Esophagus (tissue), 2 donors: ENCODE results near the gene C16orf74. TPM values are rescaled to one million over a fixed set of nuclear protein-coding genes. Genes with fewer than 3 reads are reported as not detected.

ENCODE experiments used
- H3K27ac ChIP-seq, 2 donors: one replicate each; pipeline ENCODE4 v1.5.1; 2013; ENCODE audit warnings: low read depth in 2 of 2, mild to moderate bottlenecking in 2 of 2, inconsistent platforms in 1 of 2, low read length in 1 of 2, moderate library complexity in 1 of 2
- H3K27me3 ChIP-seq, 2 donors: one replicate each; pipeline ENCODE4 v1.6.1; 2013; ENCODE audit warnings: low read length in 2 of 2, control low read depth in 1 of 2, mild to moderate bottlenecking in 1 of 2; ENCODE audit not compliant: insufficient read depth in 2 of 2, control insufficient read depth in 1 of 2
- H3K36me3 ChIP-seq, 2 donors: one replicate each; pipeline ENCODE4 v1.6.1; 2013; ENCODE audit warnings: low read length in 1 of 2; ENCODE audit not compliant: control insufficient read depth in 2 of 2, insufficient read depth in 2 of 2
- H3K4me1 ChIP-seq, 2 donors: one replicate each; pipeline ENCODE4 v1.6.1; 2013; ENCODE audit warnings: low read length in 1 of 2; ENCODE audit not compliant: control insufficient read depth in 2 of 2, insufficient read depth in 2 of 2
- H3K4me3 ChIP-seq, 2 donors: one replicate each; pipeline ENCODE4 v1.5.1; 2013; ENCODE audit warnings: low read length in 2 of 2, mild to moderate bottlenecking in 2 of 2, low read depth in 1 of 2, moderate library complexity in 1 of 2
- H3K9me3 ChIP-seq, 2 donors: one replicate each; pipeline ENCODE4 v1.6.1; 2013; ENCODE audit warnings: mild to moderate bottlenecking in 2 of 2, low read depth in 1 of 2, low read length in 1 of 2, moderate library complexity in 1 of 2; ENCODE audit not compliant: control insufficient read depth in 2 of 2, insufficient read depth in 1 of 2
- WGBS, 2 donors: extraction: QIAGEN DNeasy Blood & Tissue Kit; methylation state at CpG; one replicate each; pipeline ENCODE4 v1.1.7; 2013; 5-methylcytosine and 5-hydroxymethylcytosine counted together
- polyA plus RNA-seq, 2 donors: library from polyadenylated mRNA; stranded (reverse); fragments of 200-250 nt; gene quantifications; one replicate each; pipeline ENCODE4 v1.2.3, GENCODE V29; 2013
- donor health status: healthy with polysubstance abuse.
- donor health status: Bipolar disorder and iron deficiency.

C16orf74 gene
- polyA plus RNA-seq, 2 donors: 9.7 to 19.0 TPM

DNA sequence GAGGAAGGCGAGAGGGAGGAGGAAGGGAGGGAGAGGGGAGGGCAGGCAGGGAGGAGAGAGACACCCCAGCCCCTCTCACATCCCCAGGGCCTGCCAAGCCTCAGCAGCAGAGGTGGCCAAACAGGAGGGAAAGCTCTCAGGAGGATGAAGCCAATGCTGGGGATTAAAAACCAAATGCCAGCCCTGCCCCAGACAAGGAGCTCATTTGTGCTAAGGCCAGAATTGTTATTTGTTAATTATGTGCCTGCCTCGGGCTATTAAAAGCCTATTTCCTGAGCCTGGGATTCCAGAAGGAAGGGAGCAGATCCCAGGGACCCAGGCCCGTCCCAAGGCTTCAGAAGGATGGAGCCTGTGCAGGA, 34.2 kb downstream of the C16orf74 start:
- Histone ChIP-seq H3K9me3 (peaks cover 0 to 5% of the 10 kb centered on the region in 2 donors), H3K36me3 (no peaks in the 10 kb centered on the region), H3K27me3 (no peaks in the 10 kb centered on the region), H3K4me3 (no peak overlapping the region), H3K27ac (no peak overlapping the region), H3K4me1 (peaks cover 8 to 23% of the 10 kb centered on the region in 2 donors)
- 37 to 40% methylated on average over 3 of the region's 3 CpGs for WGBS, 2 donors

DNA sequence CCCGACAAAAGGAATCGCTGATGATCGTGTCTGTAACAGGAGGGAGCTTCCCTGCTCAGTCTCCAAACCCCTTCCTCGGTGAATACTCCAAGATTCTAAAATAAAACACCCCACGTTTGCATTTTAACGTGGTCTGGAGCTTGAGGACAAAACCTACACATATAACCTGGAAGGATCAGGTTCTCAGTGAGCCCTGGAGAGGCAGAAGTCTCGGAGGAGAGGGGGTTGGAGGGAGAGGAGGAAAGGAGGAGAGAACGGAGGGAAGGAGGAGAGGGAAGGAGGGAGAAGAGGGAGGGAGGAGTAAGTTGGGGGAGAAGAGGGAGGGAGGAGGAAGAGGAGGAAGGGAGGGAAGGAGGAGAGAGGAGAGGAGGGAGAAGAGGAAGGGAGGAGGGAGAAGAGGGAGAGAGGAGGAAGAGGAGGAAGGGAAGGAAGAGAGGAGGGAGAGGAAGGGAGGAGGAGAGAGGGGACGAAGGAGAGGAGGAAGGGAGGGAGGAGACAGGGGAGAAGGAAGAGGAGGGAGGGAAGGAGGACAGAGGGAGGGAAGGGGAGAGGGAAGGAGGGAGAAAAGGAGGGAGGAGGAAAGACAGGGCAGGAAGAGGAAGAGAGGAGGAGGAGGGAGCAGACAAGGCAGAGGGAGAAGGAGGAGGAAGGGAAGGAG, 34.7 kb downstream of the C16orf74 start:
- Histone ChIP-seq H3K36me3 (no peaks in the 10 kb centered on the region), H3K4me1 (peaks cover 8 to 23% of the 10 kb centered on the region in 2 donors), H3K27ac (no peak overlapping the region), H3K9me3 (peaks cover 0 to 6% of the 10 kb centered on the region in 2 donors), H3K27me3 (no peaks in the 10 kb centered on the region), H3K4me3 (no peak overlapping the region)
- 18 to 27% methylated on average over 9 of the region's 9 CpGs for WGBS, 2 donors

GRCh38 chr16:85715169-85716021, 35.5 kb downstream of the C16orf74 start:
- Histone ChIP-seq H3K27me3 (no peaks in the 10 kb centered on the region), H3K36me3 (no peaks in the 10 kb centered on the region), H3K4me1 (peaks cover 8 to 23% of the 10 kb centered on the region in 2 donors), H3K27ac (no peak overlapping the region), H3K4me3 (no peak overlapping the region), H3K9me3 (peaks cover 0 to 6% of the 10 kb centered on the region in 2 donors)
- 37 to 46% methylated on average over 22 of the region's 22 CpGs for WGBS, 2 donors

DNA sequence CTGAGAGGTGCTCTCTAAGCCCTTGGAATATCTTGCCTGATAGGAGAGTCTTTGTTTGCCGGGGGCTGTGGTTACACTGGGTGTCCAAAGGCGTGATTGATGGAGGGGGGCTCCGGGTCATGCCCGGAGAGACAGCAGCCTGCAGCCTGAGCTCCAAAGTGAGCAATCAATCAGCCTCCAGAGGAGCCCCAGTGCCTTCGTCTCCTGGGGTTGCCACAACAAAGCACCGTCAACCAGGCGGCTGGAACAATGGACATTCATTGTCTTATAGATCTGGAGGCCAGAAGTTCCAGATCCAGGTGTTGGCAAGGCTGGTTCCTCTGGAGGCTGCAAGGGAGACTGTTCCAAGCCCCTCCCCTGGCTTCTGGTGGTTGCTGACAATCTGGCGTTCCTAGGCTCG, 38.1 kb downstream of the C16orf74 start:
- no peak overlapping the region for H3K27ac ChIP-seq
- H3K9me3 ChIP-seq: peaks cover 0 to 6% of the 10 kb centered on the region in 2 donors
- 53 to 54% methylated on average over 9 of the region's 9 CpGs for WGBS, 2 donors

DNA sequence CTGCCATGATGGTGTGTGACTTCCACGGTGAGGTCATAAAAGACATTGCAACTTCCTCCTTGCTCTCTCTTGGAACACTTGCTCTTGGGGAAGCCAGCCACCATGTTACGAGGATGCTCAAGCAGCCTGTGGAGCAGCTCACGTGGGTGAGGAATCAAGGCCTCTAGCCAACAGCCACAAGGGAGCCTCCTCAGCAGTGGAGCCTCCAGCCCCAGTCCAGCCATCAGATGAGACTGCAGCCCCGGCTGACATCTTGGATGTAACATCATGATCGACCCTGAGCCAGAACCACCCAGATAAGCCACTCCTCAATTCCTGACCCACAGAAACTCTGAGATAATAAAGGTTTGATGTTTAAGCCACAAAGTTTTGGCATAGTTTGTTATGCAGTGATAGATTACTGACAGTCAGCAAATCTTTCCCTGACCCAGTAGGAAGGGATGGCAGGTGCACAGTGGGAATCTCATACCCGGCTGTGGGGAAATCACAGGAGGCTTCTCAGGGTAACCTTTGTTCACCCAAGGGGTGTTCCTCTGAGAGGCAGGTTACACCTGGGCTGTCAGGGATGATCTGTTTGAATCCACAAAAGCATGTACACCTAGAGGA, 38.8 kb downstream of the C16orf74 start:
- H3K36me3 ChIP-seq: no peaks in the 10 kb centered on the region
- H3K27me3 ChIP-seq: no peaks in the 10 kb centered on the region
- peaks cover 0 to 6% of the 10 kb centered on the region in 2 donors for H3K9me3 ChIP-seq
- WGBS, 2 donors: 92 to 95% methylated on average over 6 of the region's 6 CpGs
- no peak overlapping the region for H3K4me3 ChIP-seq
- H3K27ac ChIP-seq: no peak overlapping the region
- peaks cover 2 to 8% of the 10 kb centered on the region in 2 donors for H3K4me1 ChIP-seq

More for the DNA sequence above, 38.1 kb downstream of the C16orf74 start:
- Histone ChIP-seq H3K27me3 (no peaks in the 10 kb centered on the region), H3K36me3 (no peaks in the 10 kb centered on the region), H3K4me1 (peaks cover 2 to 15% of the 10 kb centered on the region in 2 donors), H3K4me3 (no peak overlapping the region)

DNA sequence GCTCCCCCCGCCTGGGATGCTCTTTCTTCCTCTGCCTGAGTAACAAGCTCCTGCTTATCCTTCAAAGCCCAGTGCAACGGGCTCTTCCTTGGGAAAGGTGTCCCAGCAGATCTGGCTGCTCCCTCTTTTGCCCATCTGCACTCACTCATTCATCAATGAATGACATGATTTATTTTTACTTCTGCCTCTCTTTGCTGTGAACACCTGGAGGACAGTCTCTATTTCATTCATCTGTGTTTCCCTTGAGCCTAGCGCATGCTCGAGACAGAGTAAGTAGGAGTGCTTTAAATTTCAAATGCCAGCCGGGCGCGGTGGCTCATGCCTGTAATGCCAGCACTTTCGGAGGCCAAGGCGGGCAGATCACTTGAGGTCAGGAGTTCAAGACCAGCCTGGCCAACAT, 40.2 kb downstream of the C16orf74 start:
- no peaks in the 10 kb centered on the region for H3K27me3 ChIP-seq
- H3K4me3 ChIP-seq: no peak overlapping the region
- WGBS, 2 donors: 90% methylated on average over 9 of the region's 9 CpGs
- H3K4me1 ChIP-seq: peaks cover 0 to 2% of the 10 kb centered on the region in 2 donors
- H3K27ac ChIP-seq: no peak overlapping the region
- H3K9me3 ChIP-seq: peaks cover 0 to 7% of the 10 kb centered on the region in 2 donors
- H3K36me3 ChIP-seq: no peaks in the 10 kb centered on the region

DNA sequence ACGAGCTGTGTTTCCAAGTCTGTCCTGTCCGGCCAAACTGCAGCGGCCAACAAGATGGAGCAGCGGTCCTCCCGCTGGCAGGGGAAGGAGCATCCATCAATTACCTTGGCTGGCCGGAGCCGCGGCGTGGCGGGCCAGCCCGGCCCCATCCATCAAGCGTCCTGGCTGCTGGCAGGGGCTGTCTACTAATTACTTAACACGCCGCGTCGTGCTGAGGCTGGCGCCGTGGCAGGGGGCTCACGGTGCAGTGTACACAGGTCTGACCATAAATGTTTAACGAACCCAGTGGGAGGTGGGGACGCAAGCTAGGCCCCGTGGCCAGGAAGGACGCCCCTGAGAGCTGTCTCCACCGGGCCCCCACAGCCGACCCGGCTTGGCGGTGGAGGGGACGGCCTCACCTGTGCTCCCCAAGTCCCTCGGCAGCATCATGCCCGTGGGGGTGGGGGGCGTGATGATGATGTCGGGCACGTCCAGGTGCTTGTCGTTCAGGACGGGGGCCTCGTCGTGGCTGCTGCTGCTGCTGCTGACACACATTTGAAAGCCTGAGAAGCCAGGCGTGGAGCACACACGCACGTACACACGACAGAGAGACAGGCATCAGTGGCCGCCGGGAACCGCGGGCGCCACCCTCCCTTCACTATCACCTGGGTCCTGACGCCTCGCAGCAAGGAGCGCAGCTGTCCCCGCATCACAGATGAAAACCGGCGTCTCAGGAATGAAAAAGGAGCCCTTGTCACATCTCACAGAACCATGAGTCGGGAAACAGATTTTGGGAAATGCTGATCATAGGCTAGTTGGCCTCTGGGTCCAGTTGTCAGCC, 40.9 kb downstream of the C16orf74 start:
- no peak overlapping the region for H3K4me3 ChIP-seq
- WGBS, 2 donors: 80 to 81% methylated on average over 53 of the region's 53 CpGs
- H3K9me3 ChIP-seq: peaks cover 0 to 7% of the 10 kb centered on the region in 2 donors
- no peaks in the 10 kb centered on the region for H3K36me3 ChIP-seq
- no peaks in the 10 kb centered on the region for H3K4me1 ChIP-seq
- no peak overlapping the region for H3K27ac ChIP-seq
- H3K27me3 ChIP-seq: no peaks in the 10 kb centered on the region

- no peaks in the 10 kb centered on the region for H3K4me1 ChIP-seq
Observed at GRCh38 chr16:85708338-85708737, 42.6 kb downstream of the C16orf74 start.

DNA sequence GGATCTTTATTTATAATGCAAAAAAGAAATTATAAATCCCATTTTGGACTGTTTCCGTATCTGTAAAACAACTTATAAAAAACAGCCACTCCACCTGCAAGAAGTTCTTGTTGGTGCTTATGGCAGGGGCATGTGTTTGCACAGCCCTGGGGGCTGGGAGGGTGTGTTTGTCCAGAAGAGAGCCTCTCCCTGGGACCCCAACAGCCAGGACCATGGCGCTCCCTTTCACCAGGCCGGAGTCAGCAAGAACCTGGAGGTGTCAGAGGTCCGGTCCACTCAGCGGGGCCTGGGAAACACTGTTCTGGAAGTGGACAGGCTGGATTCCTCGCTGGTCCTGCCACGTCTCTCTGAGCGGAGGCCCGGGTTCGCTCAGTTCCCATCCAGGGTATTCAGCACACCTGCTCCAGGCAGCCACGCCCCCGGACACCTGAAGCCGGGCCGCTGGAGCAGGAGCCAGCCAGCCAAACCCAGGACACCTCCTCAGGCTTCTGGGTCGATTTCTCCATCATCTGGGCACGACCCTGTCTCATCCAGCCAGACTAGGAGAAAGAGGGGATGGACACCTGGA, 43.3 kb downstream of the C16orf74 start:
- H3K27me3 ChIP-seq: no peaks in the 10 kb centered on the region
- H3K27ac ChIP-seq: no peak overlapping the region
- no peak overlapping the region for H3K4me3 ChIP-seq
- peaks cover 0 to 7% of the 10 kb centered on the region in 2 donors for H3K9me3 ChIP-seq
- H3K4me1 ChIP-seq: no peaks in the 10 kb centered on the region
- 50 to 60% methylated on average over 15 to 16 of the region's 16 CpGs for WGBS, 2 donors
- no peaks in the 10 kb centered on the region for H3K36me3 ChIP-seq

More at GRCh38 chr16:85708338-85708737, 42.6 kb downstream of the C16orf74 start:
- Histone ChIP-seq H3K27me3 (no peaks in the 10 kb centered on the region), H3K36me3 (no peaks in the 10 kb centered on the region), H3K27ac (no peak overlapping the region), H3K9me3 (peaks cover 0 to 7% of the 10 kb centered on the region in 2 donors), H3K4me3 (no peak overlapping the region)
- 90 to 91% methylated on average over 6 of the region's 6 CpGs for WGBS, 2 donors
